Naive thymus-derived CD4-positive, alpha-beta T cell (primary cell): ENCODE data around the gene FSIP1. TPM values are rescaled to one million over a fixed set of nuclear protein-coding genes. Genes with fewer than 3 reads are reported as not detected.

Source experiments
- ATAC-seq: fragments of 150-1000 bp; cut with Tn5 transposase; 2 replicates; pipeline ENCODE4 v1.10.0; 2021; ENCODE audit warnings: mild to moderate bottlenecking, moderate library complexity
- CTCF ChIA-PET: fragments of 350-600 bp; sonication (Branson Sonifier 250); formaldehyde crosslinking; loops from one replicate; lab custom pipeline; 2021; ENCODE audit warnings: antibody characterized with exemption; lab: Charles Lee
- POLR2A ChIA-PET: fragments of 350-600 bp; sonication (Branson Sonifier 250); formaldehyde crosslinking; loops from one replicate; lab custom pipeline; 2021; ENCODE audit warnings: antibody characterized with exemption, inconsistent platforms; lab: Charles Lee
- DNase-seq, 9 donors: peaks; one replicate each; pipeline versions ENCODE4 v3.0.0 to v3.0.0-alpha.2; 2020 to 2022; ENCODE audit warnings: mixed read lengths in 1 of 9
- H3K27ac ChIP-seq: one replicate; pipeline ENCODE4 v1.7.0; 2013; ENCODE audit warnings: mild to moderate bottlenecking, low read depth, low read length, moderate library complexity
- H3K27me3 ChIP-seq, 2 donors: one replicate each; pipeline ENCODE4 v1.7.0; 2013; ENCODE audit warnings: low read length in 2 of 2, mild to moderate bottlenecking in 2 of 2, moderate library complexity in 2 of 2; ENCODE audit not compliant: control insufficient read depth in 2 of 2, insufficient read depth in 2 of 2
- H3K36me3 ChIP-seq, 3 experiments: 1 replicate in 2 of 3; 2 replicates in 1 of 3; pipeline ENCODE4 v1.7.0; 2013; ENCODE audit warnings: low read length in 3 of 3, mild to moderate bottlenecking in 3 of 3, moderate library complexity in 1 of 3; ENCODE audit not compliant: insufficient read depth in 3 of 3, control insufficient read depth in 2 of 3
- H3K4me1 ChIP-seq, 2 donors: one replicate each; pipeline ENCODE4 v1.7.0; 2013; ENCODE audit warnings: low read length in 2 of 2, mild to moderate bottlenecking in 2 of 2, moderate library complexity in 1 of 2; ENCODE audit not compliant: control insufficient read depth in 2 of 2, insufficient read depth in 2 of 2
- H3K4me3 ChIP-seq: 2 replicates; pipeline ENCODE4 v1.7.0; 2013; ENCODE audit warnings: mild to moderate bottlenecking, low read length
- H3K9me3 ChIP-seq, 3 experiments: 1 replicate in 2 of 3; 2 replicates in 1 of 3; pipeline ENCODE4 v1.7.0; 2013; ENCODE audit warnings: low read length in 3 of 3; ENCODE audit not compliant: control insufficient read depth in 2 of 3
- H3K27ac Mint-ChIP-seq, 9 donors: one replicate each; pipeline ENCODE4 v1.8.0; 2020 to 2022; ENCODE audit warnings: mixed read lengths in 9 of 9, mild to moderate bottlenecking in 8 of 9, moderate library complexity in 5 of 9, inconsistent platforms in 2 of 9
- H3K27me3 Mint-ChIP-seq, 5 donors: one replicate each; pipeline ENCODE4 v1.8.0; 2021 to 2022; ENCODE audit warnings: mixed read lengths in 5 of 5, mild to moderate bottlenecking in 1 of 5
- H3K36me3 Mint-ChIP-seq, 5 donors: one replicate each; pipeline ENCODE4 v1.8.0; 2020 to 2022; ENCODE audit warnings: mixed read lengths in 5 of 5, mild to moderate bottlenecking in 3 of 5, inconsistent platforms in 1 of 5
- H3K4me1 Mint-ChIP-seq, 7 donors: one replicate each; pipeline ENCODE4 v1.8.0; 2020 to 2022; ENCODE audit warnings: mixed read lengths in 7 of 7, mild to moderate bottlenecking in 3 of 7, inconsistent platforms in 1 of 7
- H3K4me3 Mint-ChIP-seq, 10 donors: one replicate each; pipeline ENCODE4 v1.8.0; 2020 to 2022; ENCODE audit warnings: mild to moderate bottlenecking in 10 of 10, mixed read lengths in 10 of 10, moderate library complexity in 6 of 10, inconsistent platforms in 2 of 10
- H3K9me3 Mint-ChIP-seq, 11 donors: one replicate each; pipeline ENCODE4 v1.8.0; 2020 to 2022; ENCODE audit warnings: mixed read lengths in 11 of 11, mild to moderate bottlenecking in 4 of 11, inconsistent platforms in 1 of 11, moderate library complexity in 1 of 11
- intact Hi-C, 2 donors: fragments of 100-400 bp; cut with micrococcal nuclease; formaldehyde crosslinking; loops; one replicate each; pipeline ENCODE4 v1.15.1; 2023
- polyA plus RNA-seq, 2 donors: library from polyadenylated mRNA; unstranded; fragments of 300-500 nt; fragmentation: Illumina TruSeq; gene quantifications; one replicate each; pipeline ENCODE4 v1.2.3, GENCODE V29; 2021
- total RNA-seq, 6 experiments: library from RNA in 5 of 6; stranded (reverse) in 5 of 6; gene quantifications; 1 replicate in 5 of 6; 2 replicates in 1 of 6; pipeline ENCODE4 v1.2.3 and lab custom pipeline; 2021 to 2026

FSIP1 gene
- total and polyA plus RNA-seq, 7 experiments from 2014 or later, result 0.14 to 0.51 (median 0.26) TPM; not detected in 1

DNA sequence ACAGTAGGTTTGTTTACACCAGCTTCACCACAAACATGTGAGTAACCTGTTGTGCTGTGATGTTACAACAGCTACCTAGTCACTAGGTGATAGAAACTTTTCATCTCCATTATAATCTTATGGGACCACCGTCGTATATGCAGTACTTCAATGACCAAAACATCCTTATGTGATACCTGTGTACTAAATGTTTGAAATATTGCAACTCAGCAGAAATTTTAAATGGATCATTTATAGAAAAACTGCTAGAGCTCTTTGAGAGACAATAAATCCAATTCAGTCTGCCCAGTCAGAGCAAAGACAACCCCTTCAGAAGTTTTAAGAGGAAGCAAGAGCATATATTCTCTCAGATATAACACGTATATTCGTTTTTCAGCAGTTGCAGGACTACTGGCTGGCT, 128.3 kb downstream of the FSIP1 start:
- intact Hi-C loops, result no loop called here
- Mint-ChIP-seq H3K27ac (no peak overlapping the region), H3K4me1 (no peaks in the 10 kb centered on the region), H3K36me3 (peaks cover 0 to 4% (median 0%) of the 10 kb centered on the region in 5 donors), H3K9me3 (peaks cover 0 to 7% (median 0%) of the 10 kb centered on the region in 11 donors), H3K27me3 (peaks cover 0 to 31% (median 5%) of the 10 kb centered on the region in 5 donors), H3K4me3 (no peak overlapping the region)
- Histone ChIP-seq H3K4me1 (no peaks in the 10 kb centered on the region), H3K27ac (no peak overlapping the region), H3K4me3 (no peak overlapping the region), H3K9me3 (no peaks in the 10 kb centered on the region), H3K36me3 (no peaks in the 10 kb centered on the region), H3K27me3 (no peaks in the 10 kb centered on the region)
- ChIA-PET POLR2A (no interaction called here), CTCF (no interaction called here)
- ATAC-seq, result no peak
- no peak for DNase-seq

DNA sequence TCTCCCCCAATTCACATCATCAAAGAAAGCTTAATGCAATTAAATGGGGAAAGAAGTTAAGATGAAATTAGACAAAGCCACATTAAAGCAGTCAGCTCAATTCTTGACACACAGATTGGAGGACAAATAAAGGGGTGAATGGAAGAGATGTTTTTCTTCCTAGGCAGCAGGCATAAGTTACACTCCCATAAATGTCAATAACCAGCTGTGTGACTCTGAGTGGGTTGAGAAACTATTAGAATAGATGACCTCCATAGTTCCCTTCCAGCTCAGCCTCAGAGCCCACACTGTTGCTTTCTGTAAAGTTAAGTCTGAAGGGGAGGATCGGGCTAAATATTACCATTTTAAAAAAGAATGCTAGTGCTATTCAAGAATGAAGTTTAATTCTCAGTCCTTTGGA, 130.8 kb downstream of the FSIP1 start:
- Histone ChIP-seq H3K4me3 (no peak overlapping the region), H3K36me3 (no peaks in the 10 kb centered on the region), H3K27ac (no peak overlapping the region), H3K27me3 (no peaks in the 10 kb centered on the region), H3K9me3 (no peaks in the 10 kb centered on the region), H3K4me1 (no peaks in the 10 kb centered on the region)
- Mint-ChIP-seq H3K9me3 (no peaks in the 10 kb centered on the region), H3K36me3 (no peaks in the 10 kb centered on the region), H3K27me3 (peaks cover 0 to 34% (median 0%) of the 10 kb centered on the region in 5 donors), H3K27ac (no peak overlapping the region), H3K4me3 (no peak overlapping the region), H3K4me1 (no peaks in the 10 kb centered on the region)
- ChIA-PET CTCF (interaction anchor here (0.7 kb wide), 1 partner anchor 32 kb away, joined by 3 read pairs; no protein-coding TSS in a partner anchor), POLR2A (no interaction called here)
- intact Hi-C loops, result no loop called here
- no peak for ATAC-seq
- DNase-seq, result no peak

DNA sequence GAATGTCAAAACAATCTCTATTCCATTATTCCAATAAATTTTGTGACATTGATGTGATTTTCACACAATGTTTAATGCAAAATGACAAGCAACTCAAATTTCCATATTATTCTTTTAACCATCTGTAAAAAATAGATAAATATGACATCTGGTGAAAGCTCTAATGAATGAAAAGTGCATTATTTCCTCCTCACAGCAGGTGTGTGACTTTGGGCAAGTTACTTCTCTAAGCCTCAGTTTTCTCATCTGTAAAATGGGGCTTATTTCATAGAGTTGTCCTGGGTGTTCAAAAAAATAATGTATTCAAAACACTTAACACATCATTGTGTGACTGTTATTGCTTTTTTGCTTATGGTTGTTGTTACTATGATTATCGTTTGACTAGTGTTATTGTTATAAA, 131.3 kb downstream of the FSIP1 start:
- ChIA-PET CTCF (no interaction called here), POLR2A (no interaction called here)
- intact Hi-C loops, result no loop called here
- Histone ChIP-seq H3K9me3 (no peaks in the 10 kb centered on the region), H3K4me3 (no peak overlapping the region), H3K36me3 (no peaks in the 10 kb centered on the region), H3K27me3 (no peaks in the 10 kb centered on the region), H3K4me1 (no peaks in the 10 kb centered on the region), H3K27ac (no peak overlapping the region)
- Mint-ChIP-seq H3K9me3 (no peaks in the 10 kb centered on the region), H3K4me1 (no peaks in the 10 kb centered on the region), H3K27ac (no peak overlapping the region), H3K27me3 (peaks cover 0 to 31% (median 0%) of the 10 kb centered on the region in 5 donors), H3K4me3 (no peak overlapping the region), H3K36me3 (no peaks in the 10 kb centered on the region)
- DNase-seq, result no peak
- no peak for ATAC-seq

DNA sequence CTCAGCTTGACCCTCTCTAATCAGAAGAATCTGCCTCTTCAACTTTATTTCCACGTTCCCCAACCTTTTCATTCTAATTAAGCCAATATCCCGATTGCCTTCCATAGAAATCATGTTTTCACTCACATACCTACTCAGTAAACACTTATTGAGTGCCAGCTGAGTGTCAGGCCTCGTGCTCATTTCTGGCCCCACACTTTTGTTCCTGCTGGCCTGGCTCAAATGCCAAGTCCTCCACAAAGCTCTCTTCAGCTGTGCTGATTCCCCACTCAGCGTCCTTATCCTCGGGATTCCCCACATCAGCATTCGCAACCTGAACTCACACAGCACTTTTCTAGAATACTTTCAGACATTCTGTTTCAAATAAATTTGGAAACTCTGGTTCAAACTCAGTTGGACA, 132.9 kb downstream of the FSIP1 start:
- ATAC-seq, result no peak
- intact Hi-C loops, result no loop called here
- H3K36me3 ChIP-seq, result no peaks in the 10 kb centered on the region
- Mint-ChIP-seq H3K27me3 (peaks cover 0 to 30% (median 0%) of the 10 kb centered on the region in 5 donors), H3K36me3 (no peaks in the 10 kb centered on the region), H3K9me3 (no peaks in the 10 kb centered on the region), H3K27ac (no peak overlapping the region), H3K4me3 (no peak overlapping the region), H3K4me1 (no peaks in the 10 kb centered on the region)
- H3K4me3 ChIP-seq, result no peak overlapping the region
- POLR2A ChIA-PET, result no interaction called here
- no peaks in the 10 kb centered on the region for H3K27me3 ChIP-seq
- no peak for DNase-seq
- no peaks in the 10 kb centered on the region for H3K4me1 ChIP-seq
- CTCF ChIA-PET, result no interaction called here
- no peak overlapping the region for H3K27ac ChIP-seq
- H3K9me3 ChIP-seq, result no peaks in the 10 kb centered on the region

DNA sequence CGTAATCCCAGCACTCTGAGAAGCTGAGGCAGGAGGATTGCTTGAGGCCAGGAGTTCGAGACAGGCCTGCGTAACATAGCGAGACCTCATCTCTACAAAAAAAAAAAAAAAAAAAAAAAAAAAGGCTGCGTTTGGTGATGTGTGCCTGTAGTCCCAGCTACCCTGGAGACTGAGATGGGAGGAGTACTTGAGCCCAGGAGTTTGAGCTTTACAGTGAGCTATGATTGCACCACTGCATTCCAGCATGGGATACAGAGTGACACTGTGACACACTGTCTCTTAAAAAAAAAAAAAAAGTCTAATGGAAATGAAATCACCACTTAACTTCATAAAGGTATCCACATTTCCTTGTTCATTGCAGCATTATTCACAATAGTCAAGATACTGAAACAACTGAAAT, 136.2 kb downstream of the FSIP1 start:
- DNase-seq (no peak), ATAC-seq (no peak)
- Mint-ChIP-seq H3K4me3 (no peak overlapping the region), H3K27me3 (peaks cover 0 to 21% (median 0%) of the 10 kb centered on the region in 5 donors), H3K27ac (no peak overlapping the region), H3K36me3 (peaks cover 0 to 2% (median 0%) of the 10 kb centered on the region in 5 donors), H3K9me3 (no peaks in the 10 kb centered on the region), H3K4me1 (peaks cover 0 to 18% (median 0%) of the 10 kb centered on the region in 7 donors)
- Histone ChIP-seq H3K36me3 (no peaks in the 10 kb centered on the region), H3K4me3 (no peak overlapping the region), H3K27me3 (no peaks in the 10 kb centered on the region), H3K9me3 (no peaks in the 10 kb centered on the region), H3K27ac (no peak overlapping the region), H3K4me1 (peaks cover 0 to 4% of the 10 kb centered on the region in 2 donors)
- intact Hi-C loops, result no loop called here
- ChIA-PET CTCF (no interaction called here), POLR2A (no interaction called here)

DNA sequence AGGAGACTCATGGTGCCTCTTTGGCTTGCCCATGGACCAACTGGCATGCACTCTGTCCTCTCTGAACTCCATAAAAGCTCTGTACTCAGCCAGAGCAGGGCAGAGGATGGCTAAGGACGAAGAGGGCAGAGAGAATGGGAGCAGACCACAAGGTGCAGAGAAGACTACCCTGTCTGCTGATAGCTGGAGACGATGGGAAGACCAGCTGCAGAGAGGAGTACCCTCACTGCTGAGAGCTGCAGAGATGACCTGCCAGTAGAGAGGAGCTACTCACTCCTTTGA, 136.7 kb downstream of the FSIP1 start:
- H3K4me1 ChIP-seq, result peaks cover 0 to 8% of the 10 kb centered on the region in 2 donors
- H3K4me3 ChIP-seq, result no peak overlapping the region
- H3K9me3 ChIP-seq, result no peaks in the 10 kb centered on the region
- H3K27ac Mint-ChIP-seq, result no peak overlapping the region
- DNase-seq, result no peak
- no peak for ATAC-seq
- ChIA-PET CTCF (no interaction called here), POLR2A (no interaction called here)
- no peaks in the 10 kb centered on the region for H3K27me3 ChIP-seq
- H3K27me3 Mint-ChIP-seq, result peaks cover 0 to 19% (median 0%) of the 10 kb centered on the region in 5 donors
- H3K9me3 Mint-ChIP-seq, result no peaks in the 10 kb centered on the region
- intact Hi-C loops, result no loop called here
- H3K27ac ChIP-seq, result no peak overlapping the region
- H3K36me3 Mint-ChIP-seq, result peaks cover 0 to 2% (median 0%) of the 10 kb centered on the region in 5 donors
- no peaks in the 10 kb centered on the region for H3K36me3 ChIP-seq
- H3K4me1 Mint-ChIP-seq, result peaks cover 0 to 19% (median 0%) of the 10 kb centered on the region in 7 donors
- no peak overlapping the region for H3K4me3 Mint-ChIP-seq

DNA sequence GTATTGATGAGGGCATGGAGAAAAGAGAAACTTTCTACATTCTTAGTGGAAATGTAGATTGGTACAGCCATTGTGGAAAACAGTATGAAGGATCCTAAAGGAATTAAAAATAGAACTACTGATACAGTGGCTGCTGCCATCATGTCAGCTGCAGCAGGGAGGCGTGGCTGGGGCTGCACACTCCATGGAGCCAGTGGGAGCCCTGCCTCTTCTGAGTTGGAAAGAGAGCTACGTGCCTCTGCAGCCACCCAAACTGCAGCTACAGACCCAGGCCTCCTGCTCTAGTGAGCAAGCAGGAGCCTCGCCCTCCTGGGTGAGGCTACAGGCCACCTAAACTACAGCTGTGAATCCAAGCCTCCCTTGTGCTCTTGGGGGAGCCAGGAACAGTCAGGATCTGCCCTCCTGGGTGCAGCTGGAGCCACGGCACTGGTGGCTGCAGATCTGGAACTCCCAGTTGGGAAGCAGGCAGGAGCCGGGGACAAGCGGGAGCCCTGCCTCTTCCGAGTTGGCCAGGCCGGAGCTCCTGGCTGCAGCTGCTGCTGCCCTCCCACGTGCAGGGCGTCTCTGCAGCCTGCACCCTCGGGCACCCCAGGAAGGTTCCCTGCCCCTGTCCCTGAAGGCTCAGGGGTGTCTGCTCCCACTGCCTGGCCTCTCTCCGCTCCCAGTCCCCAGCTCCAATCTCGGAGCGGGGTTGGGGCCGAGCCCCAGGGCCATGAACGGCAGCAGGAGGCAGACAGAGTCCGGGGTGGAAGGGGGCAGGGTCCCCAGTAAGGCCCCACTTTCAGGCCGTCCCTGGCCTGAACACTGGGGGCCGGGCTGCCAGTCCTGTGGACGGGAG, 137.3 kb downstream of the FSIP1 start:
- POLR2A ChIA-PET, result no interaction called here
- Histone ChIP-seq H3K27ac (no peak overlapping the region), H3K4me3 (no peak overlapping the region), H3K9me3 (no peaks in the 10 kb centered on the region), H3K4me1 (peaks cover 0 to 12% of the 10 kb centered on the region in 2 donors), H3K36me3 (no peaks in the 10 kb centered on the region), H3K27me3 (no peaks in the 10 kb centered on the region)
- Mint-ChIP-seq H3K4me3 (no peak overlapping the region), H3K27me3 (peaks cover 0 to 15% (median 0%) of the 10 kb centered on the region in 5 donors), H3K9me3 (no peaks in the 10 kb centered on the region), H3K4me1 (peaks cover 0 to 19% (median 0%) of the 10 kb centered on the region in 7 donors), H3K36me3 (peaks cover 0 to 2% (median 0%) of the 10 kb centered on the region in 5 donors), H3K27ac (no peak overlapping the region)
- CTCF ChIA-PET, result no interaction called here
- DNase-seq (no peak), ATAC-seq (no peak)
- intact Hi-C loops, result no loop called here
